Esophagus muscularis mucosa (tissue), 4 donors: Measurements from ENCODE around the gene SGF29. TPM values are rescaled to one million over a fixed set of nuclear protein-coding genes. Genes with fewer than 3 reads are reported as not detected.

ENCODE experiments used
- DNase-seq: peaks from one replicate; pipeline ENCODE4 v3.0.0-alpha.2; 2017; ENCODE audit errors: extremely low spot score
- H3K27ac ChIP-seq, 4 donors: fragments of 200-600 bp; sonication (generic); replicated peaks in 1 of 4; 1 replicate in 3 of 4; 2 replicates in 1 of 4; pipeline ENCODE4 v1.5.1; 2016 to 2019; ENCODE audit warnings: mild to moderate bottlenecking in 1 of 4
- H3K27me3 ChIP-seq, 4 donors: fragments of 200-600 bp; sonication (generic); one replicate each; pipeline versions ENCODE4 v1.5.1 to v1.6.0; 2016 to 2019
- H3K36me3 ChIP-seq, 4 donors: fragments of 200-600 bp; sonication (generic); one replicate each; pipeline ENCODE4 v1.5.1; 2016 to 2019
- H3K4me1 ChIP-seq, 4 donors: fragments of 200-600 bp; sonication (generic); one replicate each; pipeline ENCODE4 v1.5.1; 2016 to 2019
- H3K4me3 ChIP-seq, 4 donors: fragments of 200-600 bp; sonication (generic); 1 replicate in 2 of 4; 2 replicates in 2 of 4; pipeline ENCODE4 v1.5.1; 2016 to 2019; ENCODE audit warnings: mild to moderate bottlenecking in 4 of 4, moderate library complexity in 1 of 4
- H3K9me3 ChIP-seq, 4 donors: fragments of 200-600 bp; sonication (generic); 1 replicate in 3 of 4; 2 replicates in 1 of 4; pipeline ENCODE4 v1.5.1; 2016 to 2019
- CTCF ChIP-seq, 3 experiments: fragments of 200-600 bp in 2 of 3; fragments of 450-650 bp in 1 of 3; sonication (generic) in 2 of 3; IDR thresholded peaks; one replicate each; pipeline ENCODE4 v1.5.1; 2017 to 2019; ENCODE audit warnings: antibody characterized with exemption in 3 of 3, mild to moderate bottlenecking in 2 of 3, moderate library complexity in 1 of 3
- EP300 ChIP-seq: sonication (generic); formaldehyde crosslinking; IDR thresholded peaks from one replicate; pipeline ENCODE4 v1.6.1; 2017; ENCODE audit warnings: antibody characterized with exemption
- POLR2A ChIP-seq: fragments of 450-650 bp; IDR thresholded peaks from one replicate; pipeline ENCODE4 v1.6.1; 2017; ENCODE audit warnings: antibody characterized with exemption, moderate library complexity, mild to moderate bottlenecking, low read depth
- POLR2AphosphoS5 ChIP-seq, 2 donors: sonication (generic); formaldehyde crosslinking; IDR thresholded peaks; one replicate each; pipeline ENCODE4 v1.6.1; 2017; ENCODE audit warnings: antibody characterized with exemption in 2 of 2
- WGBS: methylation state at CpG from one replicate; pipeline ENCODE4 v1.1.5; 2018; 5-methylcytosine and 5-hydroxymethylcytosine counted together
- intact Hi-C: fragments of 100-400 bp; cut with DNase I; formaldehyde crosslinking; loops from one replicate; pipeline ENCODE4 v1.15.1; 2023
- total RNA-seq, 4 donors: library from RNA; depleted of rRNA; stranded (reverse); fragments of >200 nt; gene quantifications; one replicate each; pipeline versions ENCODE4 v1.1.0 to v1.2.1, GENCODE V29; 2016

SGF29 gene
- total RNA-seq, 4 donors from 2014 or later: 33.2 to 43.4 (median 39.9) TPM

GRCh38 chr16:28569968-28570752 is 16.4 kb downstream of the SGF29 start:
- TF ChIP-seq CTCF (IDR thresholded peaks at IDR 0.05): no peak
- no peak for TF ChIP-seq POLR2AphosphoS5 (IDR thresholded peaks at IDR 0.05)
- TF ChIP-seq EP300: no peak
- TF ChIP-seq POLR2A: no peak
- no peak for DNase-seq
- Histone ChIP-seq H3K36me3 (peaks cover 0 to 4% (median 2%) of the 10 kb centered on the region in 4 donors), H3K9me3 (peaks cover 0 to 6% (median 3%) of the 10 kb centered on the region in 4 donors), H3K27ac (no peak overlapping the region), H3K27me3 (no peaks in the 10 kb centered on the region), H3K4me1 (peaks cover 12 to 28% (median 24%) of the 10 kb centered on the region in 4 donors), H3K4me3 (no peak overlapping the region)
- WGBS: 94% methylated on average over 4 of the region's 4 CpGs
- intact Hi-C loops: no loop called here

GRCh38 chr16:28572696-28573510 is 19.2 kb downstream of the SGF29 start:
- TF ChIP-seq EP300: no peak
- peak in 1 of 2 donors; percentile 40 for TF ChIP-seq POLR2AphosphoS5 (IDR thresholded peaks at IDR 0.05)
- peak overlapping the region; percentile 13 to 56 (median 40) for H3K27ac ChIP-seq
- H3K27me3 ChIP-seq: no peaks in the 10 kb centered on the region
- 28% methylated on average over 15 of the region's 15 CpGs for WGBS
- DNase-seq: no peak
- H3K9me3 ChIP-seq: no peaks in the 10 kb centered on the region
- peaks cover 12 to 28% (median 24%) of the 10 kb centered on the region in 4 donors for H3K4me1 ChIP-seq
- H3K36me3 ChIP-seq: peaks cover 0 to 4% (median 0%) of the 10 kb centered on the region in 4 donors
- no peak overlapping the region for H3K4me3 ChIP-seq
- intact Hi-C loops: no loop called here

GRCh38 chr16:28573738-28574718 is 20.3 kb downstream of the SGF29 start:
- Histone ChIP-seq H3K4me1 (peaks cover 12 to 28% (median 24%) of the 10 kb centered on the region in 4 donors), H3K27me3 (no peaks in the 10 kb centered on the region), H3K36me3 (peaks cover 0 to 4% (median 0%) of the 10 kb centered on the region in 4 donors), H3K9me3 (no peaks in the 10 kb centered on the region), H3K27ac (no peak overlapping the region), H3K4me3 (no peak overlapping the region)
- no peak for DNase-seq
- WGBS: 83% methylated on average over 17 of the region's 17 CpGs
- TF ChIP-seq CTCF (IDR thresholded peaks at IDR 0.05) (no peak), POLR2AphosphoS5 (IDR thresholded peaks at IDR 0.05) (no peak), POLR2A (no peak), EP300 (no peak)
- intact Hi-C loops: no loop called here

GRCh38 chr16:28574925-28575324 is 21.2 kb downstream of the SGF29 start:
- no peak overlapping the region for H3K4me3 ChIP-seq
- no peaks in the 10 kb centered on the region for H3K9me3 ChIP-seq
- TF ChIP-seq EP300 (no peak), POLR2AphosphoS5 (IDR thresholded peaks at IDR 0.05) (no peak), CTCF (IDR thresholded peaks at IDR 0.05) (no peak), POLR2A (no peak)
- WGBS: 100% methylated on average over 2 of the region's 2 CpGs
- peaks cover 0 to 4% (median 2%) of the 10 kb centered on the region in 4 donors for H3K36me3 ChIP-seq
- intact Hi-C loops: no loop called here
- DNase-seq: no peak
- H3K27me3 ChIP-seq: no peaks in the 10 kb centered on the region
- peaks cover 12 to 28% (median 24%) of the 10 kb centered on the region in 4 donors for H3K4me1 ChIP-seq
- no peak overlapping the region for H3K27ac ChIP-seq
